Activated CD4-positive, alpha-beta T cell treated with anti-CD3 and anti-CD28 coated beads for 1 hour (primary cell): ENCODE measurements around the gene UNG.
"Not testable (repeated sequence)": the region's sequence is repeated elsewhere in the genome, so short reads cannot be mapped to it uniquely, and the experiment has no call there.

Source experiments
- DNase-seq: peaks from one replicate; pipeline ENCODE4 v3.0.0-alpha.2; 2020

Gene UNG

DNA sequence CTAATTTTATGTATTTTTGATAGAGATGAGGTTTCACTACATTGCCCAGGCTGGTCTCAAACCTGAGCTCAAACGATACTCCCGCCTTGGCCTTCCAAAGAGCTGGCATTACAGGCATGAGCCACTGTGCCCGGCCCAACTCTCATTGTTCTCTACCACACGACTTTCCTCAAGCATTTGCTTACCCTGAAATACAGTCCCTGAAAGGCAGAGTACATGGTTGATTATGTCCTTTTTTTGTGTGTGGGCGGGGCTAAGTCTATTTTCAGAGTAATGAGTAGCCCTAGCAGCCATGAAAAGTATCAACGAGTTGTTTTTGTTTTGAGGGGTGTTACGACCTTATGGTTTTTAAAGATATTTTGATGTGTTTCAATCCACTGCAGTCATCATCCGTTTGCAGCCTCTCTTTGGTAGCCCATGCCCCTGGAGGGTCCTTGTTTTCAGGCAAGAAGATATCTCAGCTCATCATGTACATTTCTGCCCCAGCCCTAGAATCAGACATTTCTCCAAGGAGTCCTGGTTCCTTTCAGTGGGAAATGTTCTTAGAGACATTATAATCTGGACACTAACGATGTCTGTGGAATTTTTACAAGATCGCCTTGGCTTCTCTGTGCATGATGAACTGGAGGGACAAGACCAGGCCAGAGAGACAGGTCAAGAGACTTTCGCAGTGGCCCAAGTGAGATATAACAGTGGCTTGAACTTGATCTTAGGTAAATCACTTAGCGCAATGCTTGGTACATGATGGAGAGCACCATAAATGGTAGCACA is 27.7 kb downstream of the UNG start:
- no peak for DNase-seq

GRCh38 chr12:109125791-109126190 is 28.4 kb downstream of the UNG start:
- no peak for DNase-seq

- DNase-seq, result no peak
These were observed 29.4 kb downstream of the UNG start for GRCh38 chr12:109126784-109127183.

GRCh38 chr12:109127533-109128242 is 30.3 kb downstream of the UNG start:
- no peak for DNase-seq

GRCh38 chr12:109130297-109131153 is 33.1 kb downstream of the UNG start:
- DNase-seq, result no peak

- DNase-seq, result no peak
These were observed 34.0 kb downstream of the UNG start for GRCh38 chr12:109131154-109132050.

DNA sequence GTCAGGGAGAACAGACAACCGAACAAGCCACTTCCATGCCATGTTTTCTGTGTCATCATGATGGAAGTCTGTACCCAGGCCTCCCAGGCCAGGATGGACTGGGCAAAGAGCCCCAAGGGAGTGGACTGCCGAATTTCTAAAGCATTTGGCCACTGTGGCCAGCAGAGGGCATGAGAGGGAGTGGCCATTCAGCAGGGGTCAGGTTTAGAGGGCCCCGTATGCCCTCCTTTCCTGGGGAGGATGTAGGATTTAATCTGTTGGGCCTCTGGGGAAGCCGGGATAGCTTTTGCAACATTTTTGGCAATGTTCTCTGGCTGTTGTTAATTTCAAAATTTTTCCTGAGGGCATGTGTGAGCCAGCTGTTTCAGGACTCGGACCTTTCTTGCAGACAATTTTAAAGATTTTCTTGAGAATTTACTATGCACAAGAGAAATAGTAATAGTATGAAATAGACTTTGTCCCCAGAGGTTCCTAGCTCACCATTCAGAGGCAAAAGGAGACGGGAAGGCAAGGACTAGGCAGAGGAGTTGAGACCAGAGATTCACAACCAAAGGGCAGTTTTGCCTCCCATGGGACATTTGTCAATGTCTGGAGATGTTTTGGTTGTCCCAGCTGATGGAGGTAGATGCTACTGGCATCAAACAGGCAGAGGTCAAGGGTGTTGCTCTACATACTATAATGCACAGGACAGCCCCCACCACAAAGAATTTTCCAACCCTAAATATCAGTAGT is 37.0 kb downstream of the UNG start:
- no peak for DNase-seq

GRCh38 chr12:109137055-109137454 is 39.7 kb downstream of the UNG start:
- DNase-seq, result no peak

- DNase-seq, result no peak
These were observed 42.0 kb downstream of the UNG start for GRCh38 chr12:109139360-109139759.

DNA sequence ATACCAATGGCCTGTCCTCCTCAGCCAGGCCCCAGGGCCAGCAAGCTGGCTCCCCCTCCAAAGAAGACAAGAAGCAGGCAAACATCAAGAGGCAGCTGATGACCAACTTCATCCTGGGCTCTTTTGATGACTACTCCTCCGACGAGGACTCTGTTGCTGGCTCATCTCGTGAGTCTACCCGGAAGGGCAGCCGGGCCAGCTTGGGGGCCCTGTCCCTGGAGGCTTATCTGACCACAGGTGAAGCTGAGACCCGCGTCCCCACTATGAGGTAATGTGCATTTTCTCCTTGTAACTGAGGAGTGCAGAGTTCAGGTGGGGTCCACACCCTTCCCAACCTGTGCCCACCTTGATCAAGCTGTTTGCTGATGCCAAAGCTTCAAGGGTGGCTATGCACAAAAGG is 42.4 kb downstream of the UNG start:
- no peak for DNase-seq

DNA sequence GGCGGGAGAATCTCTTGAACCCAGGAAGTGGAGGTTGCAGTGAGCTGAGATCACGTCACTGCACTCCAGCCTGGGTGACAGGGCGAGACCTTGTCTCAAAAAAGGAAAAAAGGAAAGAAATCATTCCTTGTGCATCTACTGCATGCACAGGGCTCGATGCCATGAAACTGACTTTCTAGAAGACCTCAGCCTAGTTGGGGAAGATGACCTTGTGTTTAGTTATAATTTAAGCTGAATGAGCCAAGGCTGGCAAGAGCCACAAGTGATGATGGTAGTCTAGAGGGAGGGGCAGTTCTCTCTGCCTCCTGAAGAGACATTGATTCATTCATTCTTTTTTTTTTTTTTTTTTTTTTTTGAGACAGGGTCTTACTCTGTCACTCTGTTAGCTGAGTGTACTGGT is 43.2 kb downstream of the UNG start:
- no peak for DNase-seq

DNA sequence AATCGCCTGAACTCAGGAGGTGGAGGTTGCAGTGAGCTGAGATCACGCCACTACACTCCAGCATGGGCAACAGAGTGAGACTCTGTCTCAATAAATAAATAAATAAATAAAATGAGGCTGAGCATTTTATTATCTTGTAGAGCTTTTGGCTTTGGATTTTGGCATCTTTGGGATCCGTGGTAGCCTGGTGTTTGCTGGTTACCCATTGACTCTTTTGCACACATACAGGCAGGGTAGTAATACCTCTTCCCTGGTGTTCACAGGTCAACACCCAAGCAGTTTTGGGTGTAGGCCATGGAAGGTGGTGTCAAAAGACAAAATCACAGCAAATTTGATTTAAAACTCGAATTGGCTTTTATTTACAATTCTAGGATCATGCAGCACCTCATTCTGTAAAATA is 46.8 kb downstream of the UNG start:
- DNase-seq, result no peak

DNA sequence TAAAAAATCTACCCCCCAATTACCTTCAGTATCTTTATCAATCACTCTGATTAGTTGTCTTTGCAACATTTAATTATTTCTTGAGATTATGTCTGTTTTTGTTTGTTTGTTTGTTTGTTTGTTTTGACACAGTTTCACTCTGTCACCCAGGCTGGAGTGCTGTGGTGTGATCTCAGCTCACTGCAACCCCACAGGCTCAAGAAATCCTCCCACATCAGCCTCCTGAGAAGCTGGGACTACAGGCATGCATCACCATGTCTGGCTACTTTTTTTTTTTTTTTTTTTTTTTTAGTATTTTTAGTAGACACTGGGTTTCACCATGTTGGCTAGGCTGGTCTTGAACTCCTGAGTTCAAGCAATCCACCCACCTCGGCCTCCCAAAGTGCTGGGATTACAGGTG is 49.7 kb downstream of the UNG start:
- DNase-seq, result not testable (repeated sequence)

GRCh38 chr12:109147954-109148353 is 50.6 kb downstream of the UNG start:
- no peak for DNase-seq

DNA sequence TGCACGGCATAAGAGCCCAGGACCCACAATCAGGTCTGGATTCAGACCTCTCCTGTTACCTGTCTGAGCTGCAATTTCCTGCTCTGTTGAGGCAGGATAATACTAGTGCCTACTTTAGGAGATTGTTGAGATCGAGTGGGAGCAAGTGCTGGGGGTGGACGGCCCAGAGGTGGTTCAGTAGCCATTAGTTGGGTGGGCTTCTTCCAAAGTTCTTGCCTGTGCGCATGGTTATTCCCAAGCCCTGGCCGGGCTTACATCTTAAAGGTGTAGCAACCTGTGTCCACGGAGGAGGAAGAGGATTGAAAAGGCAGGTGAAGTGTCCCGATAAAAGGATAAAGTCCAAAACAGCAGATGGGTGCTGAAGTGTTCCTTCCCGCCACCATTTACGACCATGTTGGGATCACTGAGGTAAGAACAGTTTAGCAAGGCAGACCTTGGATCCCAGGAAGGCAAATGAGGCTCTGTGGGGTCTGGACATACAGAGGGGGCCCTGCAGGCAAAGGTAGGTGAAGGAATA is 52.8 kb downstream of the UNG start:
- DNase-seq, result no peak

DNA sequence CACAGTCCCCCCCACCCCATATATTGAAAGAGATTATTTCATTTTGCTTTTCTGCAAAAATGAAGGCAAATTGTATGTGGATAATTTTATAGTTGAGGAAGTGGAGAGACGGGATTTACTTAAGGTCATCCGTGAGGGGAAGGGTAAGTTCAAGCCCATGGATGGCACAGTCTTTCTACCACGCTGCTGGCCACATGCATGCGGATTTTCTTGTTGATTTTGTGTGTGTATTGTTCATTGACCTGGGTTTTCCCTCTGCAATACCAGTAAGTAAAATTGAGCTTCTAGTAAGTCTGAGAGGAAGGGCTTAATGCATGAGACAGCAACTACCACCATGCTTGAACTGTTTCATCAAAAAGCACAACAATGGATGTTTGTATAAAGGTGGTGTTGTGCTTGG is 54.1 kb downstream of the UNG start:
- no peak for DNase-seq

DNA sequence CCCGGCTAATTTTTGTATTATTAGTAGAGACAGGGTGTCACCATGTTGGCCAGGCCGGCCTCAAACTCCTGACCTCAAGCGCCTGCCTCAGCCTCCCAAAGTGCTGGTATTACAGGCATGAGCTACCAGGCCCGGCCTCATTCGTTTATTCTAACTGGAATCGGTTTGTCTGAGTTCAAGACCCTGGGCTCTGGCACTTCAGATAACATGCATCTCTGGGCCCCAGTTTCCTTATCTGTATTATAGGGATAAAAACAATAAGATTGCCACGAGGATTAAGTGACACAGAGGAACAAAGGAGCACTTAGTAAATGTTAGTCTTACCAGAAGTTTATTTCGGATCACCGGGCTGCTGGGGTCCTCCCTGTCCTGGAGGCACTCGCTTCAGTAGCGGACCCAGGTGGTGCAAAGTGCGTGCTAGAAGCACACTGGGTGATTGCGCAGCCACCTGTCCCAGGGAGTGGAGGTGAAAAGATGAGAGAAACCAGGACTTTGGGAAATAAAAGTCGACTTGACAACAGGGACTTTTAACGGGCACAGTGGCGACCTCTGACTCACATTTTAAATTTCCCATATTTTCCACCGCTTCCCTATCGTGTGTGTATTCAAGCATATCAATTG is 56.5 kb downstream of the UNG start:
- no peak for DNase-seq

DNA sequence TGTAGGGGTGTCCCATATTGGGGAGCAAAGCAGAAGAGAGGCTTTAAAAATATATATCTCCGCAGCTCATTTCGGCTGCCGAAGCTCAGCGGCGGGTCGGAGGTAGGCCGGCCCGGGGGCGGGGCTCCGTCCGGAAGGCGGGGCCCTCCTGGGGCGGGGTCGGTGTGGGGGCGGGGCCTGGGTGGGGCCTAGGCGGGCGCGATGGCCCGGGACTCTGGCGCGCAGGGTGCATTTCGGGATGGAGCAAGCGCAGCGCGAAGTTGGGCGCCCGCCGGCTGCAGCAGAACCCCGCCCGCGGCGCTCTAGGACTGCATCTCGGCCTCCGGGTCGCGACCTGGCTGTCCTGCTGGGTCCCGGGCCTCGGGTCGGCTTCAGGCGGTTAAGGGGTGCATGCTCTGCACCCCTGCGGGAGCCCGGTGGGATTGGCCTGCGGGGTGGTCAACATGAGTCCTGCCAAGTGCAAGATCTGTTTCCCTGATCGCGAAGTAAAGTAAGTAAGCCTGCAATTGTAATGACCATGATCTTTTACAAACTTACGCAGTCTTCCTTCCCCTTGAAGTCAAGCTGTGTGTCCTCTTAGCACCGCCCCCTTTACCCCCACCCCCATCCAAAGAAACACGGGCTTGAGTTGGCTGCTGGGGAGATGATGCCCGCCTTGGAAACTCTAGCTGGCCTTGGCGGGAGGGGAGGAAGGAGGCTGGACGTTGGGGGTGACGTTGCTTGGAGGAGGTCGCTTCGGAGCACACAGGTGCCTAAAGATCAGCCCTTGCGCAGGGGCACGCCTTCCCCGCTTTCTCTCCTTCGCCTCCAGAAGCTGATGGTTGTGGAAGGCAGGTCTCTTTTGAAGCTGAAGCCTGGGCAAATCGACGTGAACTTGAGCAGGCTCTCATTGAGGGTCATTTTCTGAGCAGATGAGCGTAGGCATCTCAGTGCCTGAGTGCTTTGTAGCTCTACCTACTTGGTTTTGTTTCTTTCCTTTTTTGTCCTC is 57.3 kb downstream of the UNG start:
- DNase-seq, result peak; percentile 70

DNA sequence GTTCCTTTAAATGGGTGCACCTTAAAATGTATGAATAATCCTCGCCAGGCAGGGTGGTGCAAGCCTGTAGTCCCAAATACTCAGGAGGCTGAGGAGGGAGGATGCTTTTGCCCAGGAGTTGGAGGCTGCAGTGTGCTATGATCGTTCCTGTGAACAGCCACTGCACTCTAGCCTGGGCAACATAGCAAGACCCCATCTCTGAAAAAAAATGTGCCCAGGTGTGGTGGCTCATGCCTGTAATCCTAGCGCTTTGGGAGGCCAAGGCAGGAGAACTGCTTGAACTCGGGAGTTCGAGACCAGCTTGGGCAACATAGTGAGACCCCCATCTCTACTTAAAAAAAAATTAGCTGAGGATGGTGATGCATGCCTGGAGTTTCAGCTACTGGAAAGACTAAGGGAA is 58.6 kb downstream of the UNG start:
- DNase-seq, result no peak

DNA sequence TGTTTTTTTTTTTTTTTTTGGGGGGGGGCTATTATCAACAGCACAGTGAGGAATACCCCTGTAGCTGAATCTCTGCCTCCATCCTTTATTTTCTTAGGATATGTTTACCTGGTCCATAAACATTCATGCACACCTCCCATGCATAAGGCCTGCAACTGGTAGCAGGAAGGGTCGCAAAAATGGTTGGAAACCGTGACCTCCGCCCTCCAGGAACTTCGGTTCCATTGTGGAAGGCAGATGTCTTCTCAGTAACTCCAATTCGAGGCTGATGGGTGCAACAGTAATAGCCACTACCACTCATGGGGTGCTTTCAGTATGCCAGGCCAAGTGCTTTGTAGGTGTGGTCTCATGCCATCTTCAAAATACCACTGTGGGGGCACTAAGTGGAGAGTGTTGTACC is 59.2 kb downstream of the UNG start:
- no peak for DNase-seq
